Endothelial cell of umbilical vein (primary cell): ENCODE results near the gene PTPN14. TPM values are rescaled to one million over a fixed set of nuclear protein-coding genes. Genes with fewer than 3 reads are reported as not detected.

ENCODE experiments used
- BruUV-seq: library from RNA; stranded (reverse); fragments of 400-500 nt; replicated peaks from 2 replicates; lab custom pipeline; 2021; lab: Mats Ljungman, UMichigan
- CTCF ChIA-PET: fragments of 300-600, 350-600 bp; sonication (Branson Sonifier 250); formaldehyde crosslinking; loops from one replicate; lab custom pipeline; 2021; ENCODE audit warnings: antibody characterized with exemption, inconsistent platforms; lab: Charles Lee
- POLR2A ChIA-PET: fragments of 300-600, 350-600 bp; sonication (Branson Sonifier 250); formaldehyde crosslinking; loops from one replicate; lab custom pipeline; 2021; ENCODE audit warnings: antibody characterized with exemption, inconsistent platforms; lab: Charles Lee
- DNase-seq: peaks from one replicate; pipeline ENCODE4 v3.0.0-alpha.2; 2011; ENCODE audit warnings: low read depth, low spot score
- FAIRE-seq: peaks from 2 replicates; lab custom pipeline; 2011; peaks lifted over from hg19 to GRCh38; lab: Jason Lieb, UNC
- H2AFZ ChIP-seq: 2 replicates; pipeline ENCODE4 v1.6.0; 2012; ENCODE audit warnings: low read depth, low read length, control low read depth, inconsistent platforms
- H3K27ac ChIP-seq: 2 replicates; pipeline ENCODE4 v1.5.1; 2011; ENCODE audit warnings: low read depth, mild to moderate bottlenecking, control low read depth, low read length, moderate library complexity; ENCODE audit not compliant: insufficient read depth
- H3K27me3 ChIP-seq, 2 experiments: 2 replicates each; pipeline versions ENCODE4 v1.6.0 to v1.6.1; 2011; ENCODE audit warnings: low read length in 2 of 2, mixed read lengths in 1 of 2; ENCODE audit not compliant: control insufficient read depth in 2 of 2, insufficient read depth in 2 of 2
- H3K36me3 ChIP-seq, 2 experiments: 2 replicates in 1 of 2; 3 replicates in 1 of 2; pipeline ENCODE4 v1.5.1; 2011; ENCODE audit warnings: low read length in 2 of 2, mild to moderate bottlenecking in 1 of 2, moderate library complexity in 1 of 2; ENCODE audit not compliant: control insufficient read depth in 2 of 2, insufficient read depth in 2 of 2; ENCODE audit errors: extremely low read depth in 1 of 2
- H3K4me1 ChIP-seq: 3 replicates; pipeline ENCODE4 v1.5.1; 2011; ENCODE audit warnings: mild to moderate bottlenecking, low read length; ENCODE audit not compliant: control insufficient read depth, insufficient read depth; ENCODE audit errors: extremely low read depth
- H3K4me2 ChIP-seq: 2 replicates; pipeline ENCODE4 v1.6.1; 2011; ENCODE audit warnings: low read length, control low read depth, mixed read lengths; ENCODE audit not compliant: insufficient read depth
- H3K4me3 ChIP-seq, 3 experiments: fragments of 200-600 bp in 1 of 3; sonication (generic), shearing (Covaris generic) in 1 of 3; replicated peaks in 1 of 3; 2 replicates each; pipeline ENCODE4 v1.5.1; 2011 to 2016; ENCODE audit warnings: control low read depth in 3 of 3, low read length in 3 of 3, mild to moderate bottlenecking in 2 of 3, inconsistent platforms in 1 of 3, low read depth in 1 of 3, moderate library complexity in 1 of 3; ENCODE audit not compliant: insufficient read depth in 1 of 3
- H3K79me2 ChIP-seq: 2 replicates; pipeline ENCODE4 v1.6.0; 2012; ENCODE audit warnings: low read length, inconsistent platforms; ENCODE audit not compliant: control insufficient read depth, insufficient read depth
- H3K9ac ChIP-seq: replicated peaks from 2 replicates; pipeline ENCODE3; 2011; ENCODE audit warnings: low read length, control low read depth; ENCODE audit not compliant: insufficient read depth; ENCODE audit errors: extremely low read depth
- H3K9me1 ChIP-seq: replicated peaks from 3 replicates; pipeline ENCODE4 v1.6.0; 2011; ENCODE audit warnings: mild to moderate bottlenecking, low read length; ENCODE audit not compliant: control insufficient read depth, insufficient read depth; ENCODE audit errors: extremely low read depth
- H3K9me3 ChIP-seq: replicated peaks from 2 replicates; pipeline ENCODE4 v1.5.1; 2012; ENCODE audit warnings: low read length, inconsistent platforms; ENCODE audit not compliant: control insufficient read depth, insufficient read depth
- H4K20me1 ChIP-seq: replicated peaks from 2 replicates; pipeline ENCODE3; 2011; ENCODE audit warnings: mild to moderate bottlenecking, low read length; ENCODE audit not compliant: control insufficient read depth, insufficient read depth; ENCODE audit errors: extremely low read depth
- CTCF ChIP-seq, 2 donors: IDR thresholded peaks; 1 replicate in 1 of 2; 2 replicates in 1 of 2; pipeline ENCODE4 v1.5.1; 2011; ENCODE audit warnings: low read length in 2 of 2, mild to moderate bottlenecking in 2 of 2, moderate library complexity in 2 of 2, control low read depth in 1 of 2, inconsistent platforms in 1 of 2, low read depth in 1 of 2; ENCODE audit not compliant: insufficient read depth in 1 of 2; ENCODE audit errors: extremely low read depth in 1 of 2
- EZH2 ChIP-seq: IDR thresholded peaks from 2 replicates; pipeline ENCODE4 v1.6.1; 2012; ENCODE audit warnings: borderline replicate concordance, low read depth, mild to moderate bottlenecking, moderate library complexity, low read length, inconsistent platforms; ENCODE audit not compliant: severe bottlenecking
- FOS ChIP-seq: IDR thresholded peaks from 2 replicates; pipeline ENCODE4 v1.6.1; 2011; ENCODE audit warnings: mild to moderate bottlenecking, low read length, moderate library complexity, borderline replicate concordance; ENCODE audit not compliant: insufficient read depth
- JUN ChIP-seq: IDR thresholded peaks from 2 replicates; pipeline ENCODE4 v1.6.1; 2011; ENCODE audit warnings: borderline replicate concordance, low read depth; ENCODE audit not compliant: insufficient read length, insufficient read depth
- MAX ChIP-seq: IDR thresholded peaks from 2 replicates; pipeline ENCODE4 v1.6.1; 2011; ENCODE audit not compliant: insufficient read depth, insufficient read length
- POLR2A ChIP-seq: IDR thresholded peaks from 2 replicates; pipeline ENCODE4 v1.6.1; 2012; ENCODE audit warnings: low read depth, mild to moderate bottlenecking, control low read depth, low read length
- POLR2AphosphoS5 ChIP-seq: IDR thresholded peaks from 2 replicates; pipeline ENCODE4 v1.6.1; 2012; ENCODE audit warnings: low read depth, mild to moderate bottlenecking, control low read depth, low read length, moderate library complexity; ENCODE audit not compliant: insufficient read depth
- dilution Hi-C: fragments of 300-500 bp; cut with MboI; formaldehyde crosslinking; loops from one replicate; pipeline ENCODE4 v1.15.0; 2019; ENCODE audit warnings: low sequenced_read_pairs; ENCODE audit not compliant: extremely low pct_ligation_motif_present
- intact Hi-C: fragments of 100-400 bp; cut with micrococcal nuclease; formaldehyde crosslinking; loops from one replicate; pipeline ENCODE4 v1.10.0; 2022
- polyA plus RNA-seq, 4 experiments: library from polyadenylated mRNA; depleted of rRNA in 3 of 4; stranded (reverse) in 3 of 4; unstranded in 1 of 4; fragments of >200 nt; gene quantifications; 2 replicates each; pipeline versions ENCODE4 v1.2.1 to v1.2.3, GENCODE V29; 2011 to 2012; ENCODE audit warnings: missing spikeins in 1 of 4
- total RNA-seq: library from RNA; stranded (reverse); gene quantifications from 2 replicates; pipeline ENCODE4 v1.2.3, GENCODE V29; 2021

Gene PTPN14
- total and polyA plus RNA-seq, 2 donors (not counting 3 experiments of a cell fraction or from before 2014, with no cell fraction given) = 18.5 to 93.0 TPM

- Histone ChIP-seq H3K4me2 (no peak overlapping the region), H3K9me1 (no peaks in the 10 kb centered on the region)
- TF ChIP-seq FOS (no peak), JUN (no peak), CTCF (IDR thresholded peaks at IDR 0.05; ENCODE audit: extremely low read depth in 1 of 2, insufficient read depth in 1 of 2, low read depth in 1 of 2, low read length in 2 of 2) (no peak), EZH2 (no peak), MAX (no peak), POLR2AphosphoS5 (no peak), POLR2A (no peak)
Measured at GRCh38 chr1:214583824-214584554, 32.6 kb upstream of the PTPN14 start.

More at GRCh38 chr1:214583824-214584554, 32.6 kb upstream of the PTPN14 start:
- Histone ChIP-seq H3K27me3 (no peaks in the 10 kb centered on the region), H3K9ac (no peak overlapping the region), H3K4me1 (peaks cover 14% of the 10 kb centered on the region), H2AFZ (no peak overlapping the region), H3K4me3 (no peak overlapping the region), H3K27ac (no peak overlapping the region), H3K36me3 (no peaks in the 10 kb centered on the region), H4K20me1 (no peaks in the 10 kb centered on the region), H3K79me2 (no peaks in the 10 kb centered on the region), H3K9me3 (no peaks in the 10 kb centered on the region)
- peak; percentile 55 for FAIRE-seq
- no peak for DNase-seq
- no TSS peak for BruUV-seq
- dilution Hi-C loops (loop anchor here (25.0 kb wide), 1 partner anchor 247 kb away; no protein-coding TSS in a partner anchor), intact Hi-C loops (loop anchor here (2.0 kb wide), 1 partner anchor 323 kb away; no protein-coding TSS in a partner anchor)
- POLR2A ChIA-PET = no interaction called here
- CTCF ChIA-PET = interaction anchor here (0.8 to 10.2 kb wide), 32 partner anchors 9 to 370 kb away, joined by 3 to 359 read pairs (median 6); partner anchors contain the start of gene PTPN14
